HG02973 (cell line): ENCODE data around the gene SFTPD.

Experiments
- ATAC-seq: cut with Tn5 transposase; IDR thresholded peaks from one replicate; pipeline ENCODE4 v1.9.1; 2021; ENCODE audit warnings: moderate library complexity; ENCODE audit not compliant: unreplicated experiment

SFTPD gene

DNA sequence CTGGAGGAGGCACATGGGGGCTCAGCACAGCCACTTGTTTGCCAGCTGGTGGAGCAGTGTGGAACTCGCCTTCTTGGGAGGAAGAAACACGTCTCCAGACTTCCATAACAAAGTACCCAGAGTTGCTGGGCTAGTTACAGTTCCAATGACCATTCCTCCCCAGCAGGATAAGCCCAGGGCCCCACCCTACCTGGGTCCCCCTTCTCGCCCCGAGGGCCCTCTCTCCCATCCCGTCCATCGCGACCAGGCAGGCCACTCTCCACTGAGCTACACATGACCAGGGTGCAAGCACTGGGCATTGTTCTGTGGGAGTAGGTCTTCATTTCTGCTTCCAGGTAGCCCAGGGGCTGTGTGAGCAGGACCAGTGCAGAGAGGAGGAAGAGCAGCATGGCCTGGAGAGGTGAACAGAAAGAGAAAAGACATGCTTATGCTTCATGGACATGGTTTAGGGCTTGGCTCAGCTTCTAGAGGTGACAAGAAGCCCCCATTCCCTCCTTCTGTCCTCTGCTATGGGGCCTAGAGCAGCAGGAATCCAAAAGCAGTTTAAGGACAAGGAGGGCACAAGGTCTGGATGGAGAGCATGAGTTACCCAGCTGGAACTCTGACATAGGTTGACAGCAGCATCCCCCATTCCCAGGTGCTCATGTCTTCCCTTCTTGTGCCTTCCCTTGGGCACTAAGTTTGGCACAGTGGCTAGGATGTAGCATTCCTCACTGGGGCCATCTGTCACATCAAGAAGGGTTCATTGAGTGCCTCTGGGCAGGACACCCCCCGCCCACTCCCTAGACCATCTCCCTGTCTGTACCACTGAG, 2.4 kb downstream of the SFTPD start:
- ATAC-seq, result no peak

DNA sequence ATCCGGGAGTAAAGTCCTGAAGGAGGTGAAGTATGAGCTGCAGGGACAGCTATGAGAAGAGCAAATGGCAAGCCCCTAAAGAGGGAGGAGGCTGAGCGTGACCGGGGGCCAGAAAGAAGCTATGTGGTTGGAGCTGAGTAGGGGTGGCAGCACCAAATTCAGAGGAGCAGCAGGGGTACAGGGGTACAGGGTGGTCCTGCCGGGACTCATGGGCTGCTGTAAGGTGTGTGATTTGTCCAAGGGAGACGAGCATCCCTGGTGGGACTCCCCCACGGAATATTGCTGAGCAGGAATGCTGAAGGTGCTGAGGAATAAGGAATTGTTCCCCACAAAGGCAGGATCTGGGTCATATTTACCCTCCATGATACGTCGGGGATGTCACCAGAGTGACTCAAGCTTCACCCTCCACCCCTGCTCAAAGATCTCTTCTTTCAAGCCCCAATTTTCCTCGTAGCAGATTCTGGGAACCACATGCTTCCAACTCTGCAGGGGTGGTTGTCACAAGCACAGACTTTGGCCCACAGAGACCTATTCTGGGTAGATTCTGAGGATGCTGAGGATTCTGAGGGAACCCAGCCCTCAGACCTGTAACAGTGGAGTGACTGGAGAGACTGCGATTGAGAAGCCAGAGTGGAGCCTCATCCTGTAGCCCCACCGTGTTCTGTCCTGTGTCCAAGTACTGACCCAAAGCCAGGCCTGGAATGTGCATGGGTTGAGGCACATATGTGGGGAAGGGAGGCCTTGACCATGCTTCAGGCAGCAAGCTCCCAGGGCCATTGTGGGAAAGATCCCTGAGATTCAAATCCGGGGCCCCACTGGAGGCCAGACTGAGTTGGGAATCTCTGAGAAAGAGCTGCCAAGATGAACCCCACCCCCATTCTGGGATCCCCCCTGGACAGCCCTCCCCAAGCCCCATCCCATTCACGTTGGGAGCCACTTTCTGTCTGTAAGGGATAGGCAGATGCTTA, 4.2 kb downstream of the SFTPD start:
- no peak for ATAC-seq

DNA sequence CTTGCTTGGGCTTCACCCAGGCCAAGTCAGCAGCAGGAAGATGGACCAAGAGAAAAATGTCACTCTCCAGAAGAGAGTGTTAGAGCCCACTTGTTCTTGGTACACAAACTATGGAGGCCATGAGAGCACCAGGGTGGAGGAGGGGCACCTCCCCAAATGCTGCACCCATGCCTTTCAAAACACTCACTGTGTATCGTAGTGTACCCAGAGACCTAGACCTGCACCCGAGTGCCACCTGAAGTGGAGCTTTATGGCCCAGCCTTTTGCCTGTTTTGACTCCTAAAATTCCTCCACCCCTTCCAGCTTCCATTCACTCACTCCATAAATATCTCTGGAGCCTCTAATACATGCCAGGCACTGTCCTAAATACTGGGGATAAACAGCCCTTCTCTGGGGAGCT, 5.0 kb downstream of the SFTPD start:
- ATAC-seq, result no peak

DNA sequence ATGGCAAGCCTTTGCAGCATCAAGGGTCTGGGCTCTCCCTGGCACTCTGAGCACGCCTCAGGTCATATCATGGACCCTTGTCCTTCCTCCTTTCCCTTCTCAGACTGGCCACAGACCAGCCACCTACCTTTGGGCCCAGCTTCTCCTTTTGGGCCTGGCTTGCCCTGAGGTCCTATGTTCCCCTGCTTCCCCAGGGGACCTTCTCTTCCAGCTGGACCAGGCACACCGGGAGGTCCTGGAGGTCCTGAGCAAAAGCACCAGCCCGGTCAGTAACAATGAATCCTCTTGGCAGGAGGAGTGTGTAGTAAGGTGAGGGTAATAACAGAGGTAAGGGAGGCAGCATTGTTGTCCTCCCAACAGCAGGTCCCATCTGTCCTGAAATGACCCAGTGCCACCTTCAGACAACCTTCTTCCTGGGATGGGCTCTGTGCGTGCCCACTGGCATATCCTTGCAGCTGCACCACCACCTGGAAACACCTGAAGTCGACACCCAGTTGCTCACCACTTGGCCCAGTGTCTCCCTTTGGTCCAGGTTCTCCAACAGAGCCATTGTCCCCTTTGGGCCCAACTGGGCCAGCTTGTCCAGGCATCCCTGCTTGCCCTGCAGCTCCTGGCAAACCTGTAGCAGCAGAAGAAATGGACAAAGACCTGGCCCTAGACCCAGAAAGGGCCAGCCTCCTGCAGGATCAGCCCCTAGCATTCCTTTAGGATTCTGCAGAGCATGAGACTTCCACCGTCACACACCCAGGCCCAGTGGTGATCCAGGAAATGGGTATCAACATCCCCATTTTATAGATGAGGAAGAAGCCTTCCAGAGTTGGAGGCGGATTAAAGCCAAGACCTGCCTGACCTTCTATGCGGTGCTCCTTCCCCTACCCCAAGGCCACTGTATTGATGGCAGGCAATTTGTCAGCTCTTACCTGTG, 6.4 kb downstream of the SFTPD start:
- no peak for ATAC-seq

DNA sequence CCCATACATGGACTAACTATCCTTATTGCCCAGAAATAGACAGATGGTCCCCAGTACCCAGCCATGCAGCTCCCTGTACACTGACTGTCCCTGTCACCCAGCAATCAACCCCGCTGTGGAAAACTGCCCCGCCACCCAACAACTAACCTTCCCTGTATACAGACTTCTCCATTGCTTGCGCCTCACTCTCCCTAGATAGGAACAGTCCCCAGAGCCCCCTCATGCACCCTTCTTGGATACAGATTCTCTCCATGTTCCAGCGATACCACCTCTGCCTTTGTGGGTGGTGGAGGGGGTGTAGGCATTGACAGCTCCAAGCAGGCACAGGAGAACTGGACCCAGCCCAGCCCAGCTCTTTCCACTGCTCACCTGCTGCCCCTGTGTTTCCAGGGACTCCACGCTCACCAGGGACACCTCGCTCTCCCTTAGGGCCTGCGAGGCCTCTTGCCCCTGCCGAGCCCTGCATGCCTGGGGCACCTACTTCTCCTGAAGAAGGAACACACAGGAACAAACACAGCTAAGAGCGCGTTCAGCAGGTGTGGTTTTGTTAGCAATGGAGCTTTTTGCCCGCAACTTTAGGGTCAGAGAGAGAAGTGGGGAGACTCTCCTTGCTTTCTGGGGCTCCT, 7.2 kb downstream of the SFTPD start:
- no peak for ATAC-seq

DNA sequence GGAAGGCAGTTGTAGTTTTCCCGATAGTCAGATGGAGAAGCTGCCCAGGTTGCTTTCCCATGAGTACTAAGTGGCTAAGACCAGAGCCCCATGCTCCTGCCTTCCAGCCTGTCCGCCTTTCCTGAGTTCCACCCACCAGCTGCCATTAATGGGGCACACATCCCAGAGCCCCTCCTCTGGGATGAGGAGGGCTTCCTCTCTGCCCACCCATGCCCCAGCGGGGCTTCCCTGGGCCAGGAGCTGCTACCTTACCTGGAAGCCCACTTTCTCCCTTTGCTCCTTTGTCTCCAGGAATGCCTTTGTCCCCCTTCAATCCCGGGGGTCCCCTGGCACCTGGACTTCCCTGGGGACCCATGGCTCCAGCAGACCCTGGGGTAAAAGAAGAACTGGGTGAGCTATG, 7.8 kb downstream of the SFTPD start:
- no peak for ATAC-seq

DNA sequence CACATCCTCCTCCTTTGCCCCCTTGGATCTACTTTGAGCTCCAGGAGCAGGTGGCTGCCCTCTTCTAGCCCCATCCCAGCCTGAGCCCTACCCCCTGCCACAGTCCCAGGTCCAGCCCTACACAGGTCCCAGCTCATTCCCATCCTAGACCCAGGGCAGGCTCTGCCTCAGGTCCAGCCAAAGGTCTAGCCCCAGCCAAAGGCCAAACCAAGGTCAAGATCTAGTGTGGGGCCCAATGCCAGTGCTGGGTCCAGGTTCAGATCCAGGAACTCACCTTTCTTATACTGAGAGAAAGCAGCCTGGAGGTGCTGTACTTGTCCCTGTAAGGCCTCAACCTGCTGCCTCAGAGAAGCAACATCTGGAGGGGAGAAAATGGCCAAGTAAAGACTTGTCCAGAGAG, 8.5 kb downstream of the SFTPD start:
- no peak for ATAC-seq

DNA sequence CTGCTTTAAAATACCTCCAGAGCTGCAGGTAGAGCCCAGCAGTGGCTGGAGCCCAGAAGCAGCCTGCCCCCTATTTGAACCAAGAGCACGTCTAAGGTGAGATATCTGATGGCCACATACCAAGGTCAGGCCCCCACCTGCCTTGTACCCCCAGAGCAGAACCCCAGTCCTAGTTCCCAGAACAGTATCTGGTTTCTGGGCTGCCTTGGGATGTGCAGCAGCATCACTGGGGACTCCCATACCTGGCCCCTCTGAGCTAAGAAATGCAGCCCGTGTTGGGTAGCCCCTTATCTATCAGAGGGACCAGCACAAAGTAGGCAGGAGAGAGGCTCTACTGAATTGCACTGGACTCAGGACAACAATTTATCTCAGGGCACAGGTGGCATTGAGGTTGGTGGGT, 8.9 kb downstream of the SFTPD start:
- no peak for ATAC-seq

DNA sequence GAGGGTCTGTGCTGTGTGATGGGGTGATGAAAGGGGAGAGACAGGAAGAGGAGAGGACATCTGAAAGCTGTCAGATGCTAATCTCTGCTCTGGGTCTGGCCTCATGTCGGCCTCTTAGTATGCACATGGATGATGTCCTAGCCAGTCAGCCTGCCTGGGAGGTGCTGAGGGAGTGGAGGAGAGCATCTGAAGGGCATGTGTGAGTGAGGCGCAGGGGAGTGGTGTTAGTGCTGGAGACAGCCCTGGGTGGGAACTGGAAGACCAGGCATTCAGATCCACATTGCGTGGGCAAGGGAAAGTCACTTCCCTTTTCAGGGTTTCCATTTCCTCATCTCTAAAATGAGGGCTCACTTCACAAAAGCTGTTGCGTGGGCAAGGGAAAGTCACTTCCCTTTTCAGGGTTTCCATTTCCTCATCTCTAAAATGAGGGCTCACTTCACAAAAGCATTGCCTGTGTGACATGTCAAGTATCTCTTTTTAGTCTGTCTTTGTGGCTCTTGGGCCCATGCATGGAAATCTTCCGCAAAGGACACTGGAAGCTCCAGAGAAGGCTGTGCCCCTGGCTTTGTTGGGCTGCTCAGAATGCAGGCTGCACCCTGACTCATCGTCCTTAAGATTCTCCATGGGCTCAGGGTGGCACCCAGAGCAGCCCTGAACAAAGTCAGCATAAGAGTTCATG, 10.0 kb downstream of the SFTPD start:
- peak; percentile 67 for ATAC-seq

DNA sequence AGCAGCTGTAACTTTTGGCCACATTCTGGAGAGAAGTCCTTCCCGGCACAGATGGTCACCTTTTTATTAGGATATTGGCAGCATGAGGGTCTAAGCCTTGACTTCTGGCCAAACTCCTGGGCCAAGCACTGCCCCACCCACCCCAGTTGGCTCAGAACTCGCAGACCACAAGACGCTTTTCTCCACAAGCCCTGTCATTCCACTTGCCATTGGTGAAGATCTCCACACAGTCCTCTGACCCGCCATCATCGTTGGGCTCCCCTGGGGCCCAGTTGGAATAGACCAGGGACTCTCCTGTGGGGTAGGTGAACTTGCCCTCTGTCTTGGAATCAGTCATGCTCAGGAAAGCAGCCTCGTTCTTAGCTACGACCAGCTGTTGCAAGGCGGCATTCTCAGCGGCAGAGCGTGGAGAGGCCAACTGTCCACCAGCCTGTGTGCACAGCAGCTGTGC, 11.2 kb downstream of the SFTPD start:
- no peak for ATAC-seq

DNA sequence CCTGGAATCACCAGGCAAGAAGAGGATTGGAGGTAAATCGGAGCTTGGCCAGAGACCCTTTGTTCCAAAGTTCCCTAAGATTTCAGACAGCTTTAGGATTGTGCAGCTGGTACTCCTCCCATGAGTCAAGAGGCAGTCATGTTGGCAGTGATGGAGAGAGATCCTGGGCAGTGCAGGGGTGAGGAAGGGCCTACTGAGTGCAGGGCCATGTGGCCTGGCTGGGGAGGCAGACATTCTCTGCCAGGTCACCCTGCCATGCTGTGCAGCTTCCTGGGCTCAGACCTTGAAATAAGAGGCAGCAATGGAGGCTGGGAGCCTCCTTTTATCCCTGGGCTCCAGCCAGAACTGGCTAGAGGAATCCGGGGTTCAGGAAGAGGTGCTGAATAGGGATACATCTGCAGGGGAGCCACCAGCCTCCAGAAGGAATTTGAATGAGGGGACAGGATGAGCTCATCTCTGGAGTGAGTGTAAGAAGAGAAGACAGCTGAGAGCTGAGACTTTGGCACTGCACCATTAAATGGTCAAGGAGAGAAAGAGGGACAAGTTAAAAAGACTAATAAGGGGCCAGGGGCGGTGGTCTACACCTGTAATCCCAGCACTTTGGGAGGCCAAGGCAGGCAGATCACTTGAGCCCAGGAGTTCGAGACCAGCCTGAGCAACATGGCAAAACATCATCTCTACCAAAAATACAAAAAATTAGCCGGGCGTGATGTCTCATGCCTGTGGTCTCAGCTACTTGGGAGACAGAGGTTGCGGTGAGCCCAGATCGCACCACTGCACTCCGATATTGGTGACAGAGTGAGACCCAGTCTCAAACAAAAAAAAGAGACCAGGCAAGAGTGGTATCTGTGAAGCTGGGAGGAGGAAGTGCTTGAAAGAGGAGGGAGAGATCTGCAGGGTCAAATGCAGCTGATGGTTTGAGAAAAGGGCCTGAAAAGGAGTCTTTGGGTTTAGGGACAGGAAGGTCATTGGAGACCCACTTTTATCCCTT, 12.0 kb downstream of the SFTPD start:
- ATAC-seq, result no peak

DNA sequence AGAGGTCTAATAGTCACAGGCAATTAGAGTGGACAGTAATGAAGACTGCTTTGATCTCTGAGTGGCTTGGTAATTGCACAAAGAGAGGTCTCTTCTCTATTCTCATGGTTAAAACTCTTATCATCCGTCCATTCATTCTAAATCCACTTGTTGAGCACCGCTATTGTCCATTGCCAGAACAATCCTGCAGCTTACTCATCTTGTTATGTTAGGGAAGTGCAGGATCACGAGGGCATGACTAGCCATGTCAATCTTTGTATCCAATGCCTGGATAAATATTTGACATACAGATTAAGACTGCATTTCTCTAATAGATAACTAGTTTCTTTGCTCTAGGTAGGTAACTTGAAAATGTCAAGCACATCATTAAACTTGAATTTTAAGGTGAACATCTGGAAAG, 14.9 kb downstream of the SFTPD start:
- ATAC-seq, result no peak

DNA sequence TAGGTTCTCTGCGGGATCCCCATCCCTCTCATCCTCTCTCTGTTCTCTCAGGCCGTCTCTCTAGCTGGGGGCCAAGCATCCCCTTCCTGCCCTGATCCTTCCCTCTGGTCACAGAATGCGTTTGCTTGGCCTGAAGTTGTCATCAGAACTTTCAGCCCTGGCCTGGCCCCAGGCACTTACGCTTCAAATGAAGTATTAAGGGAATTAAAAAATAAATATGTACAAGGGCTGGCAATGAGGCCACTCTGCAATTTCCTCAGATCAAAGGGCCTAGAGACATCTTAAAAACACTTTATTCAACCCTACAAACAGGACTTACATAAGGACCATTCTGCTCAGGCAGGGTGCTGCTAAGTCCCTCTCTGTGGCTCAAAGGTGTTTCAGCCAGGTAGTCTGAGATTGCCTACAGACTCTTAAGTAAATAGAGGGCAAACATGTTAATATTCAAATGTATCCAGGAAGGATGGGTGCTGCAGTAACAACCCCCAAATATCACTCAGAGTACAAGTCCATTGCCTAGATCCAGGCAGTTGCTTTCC, 16.0 kb downstream of the SFTPD start:
- ATAC-seq, result no peak

DNA sequence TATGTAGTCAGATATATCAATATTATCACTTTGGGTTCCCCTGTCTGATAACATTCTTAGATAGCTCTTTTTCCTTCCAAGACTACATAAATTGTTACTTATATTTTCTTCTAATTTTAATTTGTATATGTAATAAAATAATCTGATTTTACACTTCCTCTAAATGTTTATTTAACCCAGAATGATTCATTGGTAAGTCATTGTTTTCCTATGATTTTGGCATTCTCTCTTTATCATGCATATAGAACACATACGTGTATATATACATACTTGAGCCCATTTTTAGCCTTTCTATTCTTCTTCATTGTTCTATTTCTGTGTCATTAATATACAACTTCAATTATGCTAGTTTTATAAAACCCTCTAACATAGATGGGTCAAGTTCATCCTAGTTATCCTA, 16.6 kb downstream of the SFTPD start:
- no peak for ATAC-seq

DNA sequence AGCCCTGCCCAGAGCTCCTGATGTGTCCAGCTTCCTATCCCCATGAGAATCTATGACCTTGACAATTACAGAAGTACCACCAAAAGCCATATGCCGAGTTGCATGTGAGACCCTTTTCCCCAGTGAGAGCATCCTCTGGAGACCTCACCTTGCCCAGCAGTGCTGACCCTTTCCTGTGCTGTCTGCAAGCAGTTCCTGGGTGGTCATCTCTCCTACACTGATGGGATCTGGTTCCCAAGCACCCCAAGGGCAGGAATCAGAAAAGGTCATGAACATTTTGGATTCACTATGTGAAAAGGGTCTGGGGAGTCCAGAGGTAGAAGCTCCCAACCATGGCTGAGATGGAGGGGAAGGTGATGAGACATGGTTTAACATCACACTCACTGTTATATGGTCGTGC, 18.2 kb downstream of the SFTPD start:
- ATAC-seq, result no peak

DNA sequence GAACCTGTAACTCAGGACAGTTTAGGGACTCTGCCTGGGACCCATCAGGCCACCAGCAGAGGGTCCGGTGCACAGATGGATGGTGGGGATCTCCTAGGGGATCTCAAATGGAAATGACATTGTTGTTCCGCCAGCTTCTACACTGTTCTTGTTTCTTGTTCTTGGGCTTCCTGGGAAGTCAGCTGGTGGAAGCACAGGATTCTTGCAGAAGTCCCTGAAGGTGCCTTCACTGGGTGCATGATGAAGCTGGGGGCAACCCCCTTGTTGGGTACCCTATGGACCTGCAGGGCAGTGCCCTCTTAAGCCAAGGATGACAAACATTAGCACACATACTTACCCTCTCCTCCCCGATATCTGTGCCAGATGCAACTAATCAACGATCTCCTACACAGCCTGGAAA, 18.6 kb downstream of the SFTPD start:
- ATAC-seq, result no peak

DNA sequence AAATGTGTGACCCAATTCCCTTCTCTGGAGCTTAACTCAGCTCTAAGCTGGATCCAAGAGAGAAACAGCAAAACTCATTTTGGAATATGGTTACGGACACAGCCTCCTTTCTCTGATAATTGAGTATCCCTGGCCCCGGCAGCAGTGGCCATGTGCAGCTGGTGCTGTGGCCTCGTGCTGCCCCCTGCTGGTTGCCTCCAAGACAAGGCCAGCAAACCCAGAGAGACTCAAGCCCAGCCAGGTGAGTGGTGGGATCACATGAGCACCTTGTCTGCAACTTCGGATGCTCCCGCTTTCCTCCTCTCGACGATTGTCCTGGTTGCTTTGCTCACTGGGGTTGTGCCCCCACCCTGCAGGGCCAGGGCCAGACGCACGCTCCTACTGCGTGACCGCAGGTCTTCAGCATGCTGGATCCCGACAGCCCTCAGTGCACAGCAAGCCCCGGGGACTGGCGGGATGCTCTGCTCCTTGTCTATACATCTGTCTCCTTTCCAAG, 19.4 kb downstream of the SFTPD start:
- ATAC-seq, result peak; percentile 72

DNA sequence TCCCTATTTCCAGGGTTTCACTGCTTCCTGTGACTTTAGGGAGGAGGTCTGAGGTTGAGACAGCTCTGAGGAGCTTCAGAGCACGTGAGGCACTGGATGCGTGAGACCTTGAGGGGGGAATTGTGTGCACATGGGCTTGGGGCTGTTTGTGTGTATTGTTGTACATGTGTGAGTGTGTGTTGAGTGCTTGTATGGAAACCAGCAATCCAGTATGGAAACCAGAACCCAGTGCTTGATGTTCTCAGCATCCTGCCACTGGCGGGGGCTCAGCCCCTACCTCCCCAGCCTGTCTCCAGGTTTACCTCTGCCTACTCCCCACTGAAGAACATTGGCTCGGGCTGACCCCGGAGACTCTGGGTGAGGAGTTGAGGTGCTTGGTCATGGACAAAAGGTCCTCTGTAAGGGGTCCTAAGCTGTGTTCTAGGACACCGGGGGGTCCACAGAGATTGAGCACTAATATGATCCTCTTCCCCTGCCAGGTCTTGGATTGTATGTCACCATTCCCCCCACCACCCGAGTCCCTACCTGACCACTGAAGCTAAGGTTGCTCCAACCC, 20.8 kb downstream of the SFTPD start:
- no peak for ATAC-seq
